Uterus (tissue), 2 donors: ENCODE results near the gene CACNA1A.

Source experiments
- CTCF ChIP-seq, 4 experiments: fragments of 200-600 bp in 2 of 4; fragments of 450-650 bp in 2 of 4; sonication (generic) in 2 of 4; IDR thresholded peaks; one replicate each; pipeline ENCODE4 v1.5.1; 2016 to 2019; ENCODE audit warnings: antibody characterized with exemption in 4 of 4, mild to moderate bottlenecking in 2 of 4, moderate library complexity in 1 of 4
- POLR2A ChIP-seq, 2 donors: fragments of 450-650 bp; IDR thresholded peaks; one replicate each; pipeline ENCODE4 v1.6.1; 2016; ENCODE audit warnings: antibody characterized with exemption in 2 of 2, mild to moderate bottlenecking in 1 of 2, moderate library complexity in 1 of 2

DNA sequence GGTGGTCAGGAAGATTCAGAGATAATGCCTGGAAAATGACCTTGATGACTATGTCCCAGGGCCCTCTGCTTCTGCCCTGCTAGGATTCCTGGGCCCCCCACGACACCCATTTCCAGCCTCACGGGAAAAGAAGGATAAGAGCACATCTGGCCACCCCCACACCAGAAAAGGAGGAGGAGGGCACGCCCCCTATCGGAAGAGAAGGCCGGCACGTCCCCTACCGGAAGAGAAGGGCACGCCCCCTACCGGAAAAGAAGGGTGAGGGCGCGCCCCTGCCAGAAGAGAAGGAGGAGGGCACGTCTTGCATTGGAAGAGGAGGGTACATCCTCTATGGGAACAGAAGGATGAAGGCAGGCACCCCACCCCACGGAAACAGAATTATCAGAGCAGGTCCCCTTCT lies 271.8 kb downstream of the CACNA1A start:
- peak in 2 of 4 experiments; percentile 46 to 55 for TF ChIP-seq CTCF (IDR thresholded peaks at IDR 0.05)
- no peak for TF ChIP-seq POLR2A (IDR thresholded peaks at IDR 0.05)
